ENCODE measurements around the gene PLEKHA7.
"Not testable (repeated sequence)": the region's sequence is repeated elsewhere in the genome, so short reads cannot be mapped to it uniquely, and the experiment has no call there.

Gene PLEKHA7

DNA sequence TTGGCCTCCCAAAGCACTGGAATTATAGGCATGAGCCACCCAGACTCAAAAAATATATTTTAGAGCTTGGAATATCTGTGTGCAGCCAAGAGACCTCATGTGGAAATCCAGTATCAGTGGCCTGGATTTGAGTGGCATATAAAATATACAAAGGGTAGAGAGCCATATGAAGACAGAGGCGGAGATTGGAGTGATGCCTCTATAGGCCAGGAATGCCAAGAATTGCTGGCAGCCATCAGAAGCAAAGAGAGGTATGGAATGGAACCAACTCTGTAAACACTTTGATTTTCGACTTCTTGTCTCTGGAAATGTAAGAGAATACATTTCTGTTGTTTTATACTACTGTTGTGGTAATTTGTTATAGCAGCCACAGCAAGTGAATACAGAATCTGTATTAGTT, 123.0 kb downstream of the PLEKHA7 start:
- Mint-ChIP-seq H3K27me3 (no peaks in the 10 kb centered on the region), H3K27ac (no peak overlapping the region), H3K4me3 (no peak overlapping the region), H3K9me3 (peaks cover 4% of the 10 kb centered on the region), H3K4me1 (peaks cover 5% of the 10 kb centered on the region), H3K36me3 (peaks cover 4% of the 10 kb centered on the region)
- ATAC-seq (ENCODE audit: low read depth) (no peak), DNase-seq (ENCODE audit: low spot score in 2 of 2) (no peak)

DNA sequence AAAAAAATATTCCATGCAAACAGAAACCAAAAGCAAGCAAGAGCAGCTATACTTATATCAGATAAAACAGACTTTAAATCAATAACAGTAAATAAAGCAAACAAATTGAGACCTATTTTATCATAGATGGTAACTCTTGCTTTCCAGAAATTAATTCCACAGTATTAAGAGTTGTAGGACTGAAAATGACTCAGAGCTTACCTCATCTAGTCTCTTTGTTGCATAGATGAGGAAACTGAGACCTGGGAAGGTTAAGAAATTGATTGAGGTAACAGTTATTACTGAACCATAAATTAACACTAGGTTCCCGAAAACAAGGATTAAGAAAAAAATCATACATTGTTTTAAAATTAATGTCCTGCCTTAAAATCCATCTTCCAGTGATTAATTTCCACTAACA, 123.8 kb downstream of the PLEKHA7 start:
- no peak for DNase-seq (ENCODE audit: low spot score in 2 of 2)
- ATAC-seq (ENCODE audit: low read depth) = no peak
- peaks cover 5% of the 10 kb centered on the region for H3K4me1 Mint-ChIP-seq
- peaks cover 4% of the 10 kb centered on the region for H3K9me3 Mint-ChIP-seq
- H3K27me3 Mint-ChIP-seq = no peaks in the 10 kb centered on the region
- no peak overlapping the region for H3K4me3 Mint-ChIP-seq
- H3K36me3 Mint-ChIP-seq = peaks cover 4% of the 10 kb centered on the region
- H3K27ac Mint-ChIP-seq = no peak overlapping the region

DNA sequence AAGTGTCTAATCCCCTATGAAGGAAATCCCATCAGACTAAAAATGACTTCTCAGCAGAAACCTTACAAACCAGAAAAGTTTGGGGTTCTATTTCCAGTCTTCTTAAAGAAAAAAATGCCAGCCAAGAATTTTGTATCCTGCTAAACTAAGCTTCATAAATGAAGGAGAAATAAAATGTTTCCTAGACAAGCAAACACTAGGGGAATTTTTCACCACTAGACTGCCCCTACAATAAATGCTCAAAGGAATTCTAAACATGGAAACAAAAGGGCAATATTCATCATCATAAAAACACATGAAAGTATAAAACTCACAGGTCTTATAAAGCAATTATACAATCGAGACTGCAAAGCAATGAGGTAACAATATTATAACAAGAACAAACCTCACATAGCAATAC, 124.3 kb downstream of the PLEKHA7 start:
- no peak overlapping the region for H3K27ac Mint-ChIP-seq

DNA sequence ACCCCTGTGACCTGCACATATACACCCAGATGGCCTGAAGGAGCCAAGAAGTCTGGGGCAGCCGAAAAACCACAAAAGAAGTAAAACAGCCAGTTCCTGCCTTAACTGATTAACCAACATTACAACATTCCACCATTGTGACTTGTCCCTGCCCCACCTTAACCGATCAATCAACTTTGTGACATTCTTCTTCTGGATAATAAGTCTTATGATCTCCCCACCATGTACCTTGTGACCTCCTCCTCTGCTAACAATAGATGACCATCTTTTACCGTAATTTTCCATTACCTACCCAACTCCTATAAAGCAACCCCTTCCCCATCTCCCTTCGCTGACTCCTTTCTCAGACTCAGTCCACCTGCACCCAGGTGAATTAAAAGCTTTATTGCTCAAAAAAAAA, 125.2 kb downstream of the PLEKHA7 start:
- not testable (repeated sequence) for ATAC-seq (ENCODE audit: low read depth); DNase-seq (ENCODE audit: low spot score in 2 of 2); H3K4me1 Mint-ChIP-seq; H3K9me3 Mint-ChIP-seq; H3K27ac Mint-ChIP-seq; H3K4me3 Mint-ChIP-seq; H3K27me3 Mint-ChIP-seq; H3K36me3 Mint-ChIP-seq

More for the DNA sequence above, 124.3 kb downstream of the PLEKHA7 start:
- no peak overlapping the region for H3K4me3 Mint-ChIP-seq
- H3K27me3 Mint-ChIP-seq = no peaks in the 10 kb centered on the region
- peaks cover 4% of the 10 kb centered on the region for H3K36me3 Mint-ChIP-seq
- H3K9me3 Mint-ChIP-seq = peaks cover 4% of the 10 kb centered on the region
- DNase-seq (ENCODE audit: low spot score in 2 of 2) = no peak
- H3K4me1 Mint-ChIP-seq = peaks cover 2% of the 10 kb centered on the region
- ATAC-seq (ENCODE audit: low read depth) = no peak

DNA sequence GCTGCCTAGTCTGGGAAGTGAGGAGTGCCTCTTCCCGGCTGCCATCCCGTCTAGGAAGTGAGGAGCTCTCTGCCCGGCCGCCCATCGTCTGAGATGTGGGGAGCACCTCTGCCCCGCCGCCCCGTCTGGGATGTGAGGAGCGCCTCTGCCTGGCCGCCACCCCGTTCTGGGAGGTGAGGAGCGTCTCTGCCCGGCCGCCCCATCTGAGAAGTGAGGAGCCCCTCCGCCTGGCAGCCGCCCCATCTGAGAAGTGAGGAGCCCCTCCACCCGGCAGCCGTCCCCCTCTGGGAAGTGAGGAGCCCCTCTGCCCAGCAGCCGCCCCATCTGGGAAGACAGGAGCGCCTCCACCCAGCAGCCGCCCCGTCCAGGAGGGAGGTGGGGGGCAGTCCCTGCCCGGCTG, 126.3 kb downstream of the PLEKHA7 start:
- H3K4me1 Mint-ChIP-seq; H3K27me3 Mint-ChIP-seq; DNase-seq (ENCODE audit: low spot score in 2 of 2); ATAC-seq (ENCODE audit: low read depth); H3K9me3 Mint-ChIP-seq; H3K36me3 Mint-ChIP-seq; H3K27ac Mint-ChIP-seq; H3K4me3 Mint-ChIP-seq: not testable (repeated sequence)

DNA sequence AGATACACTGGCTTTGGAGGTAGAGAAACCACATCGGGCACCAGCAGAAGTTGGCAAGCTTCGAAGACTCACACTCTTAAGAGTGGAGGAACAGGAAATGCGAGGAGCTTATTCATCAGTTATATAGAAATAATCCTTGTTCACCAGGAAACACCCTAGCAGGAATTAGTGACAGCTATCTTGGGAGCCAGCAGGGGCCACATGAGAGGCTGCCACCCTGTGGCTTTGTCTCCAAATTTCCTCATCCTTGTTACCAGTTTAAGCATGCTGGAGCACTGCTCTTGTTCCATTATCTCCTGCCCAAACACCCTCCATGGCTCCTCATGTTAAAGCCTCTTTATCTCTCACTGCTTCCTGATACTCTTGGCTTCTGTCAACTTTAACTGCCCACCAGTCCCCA, 131.0 kb downstream of the PLEKHA7 start:
- H3K4me1 Mint-ChIP-seq = no peaks in the 10 kb centered on the region
- no peak overlapping the region for H3K4me3 Mint-ChIP-seq
- DNase-seq (ENCODE audit: low spot score in 2 of 2) (no peak), ATAC-seq (ENCODE audit: low read depth) (no peak)
- no peaks in the 10 kb centered on the region for H3K9me3 Mint-ChIP-seq
- H3K27me3 Mint-ChIP-seq = no peaks in the 10 kb centered on the region
- H3K36me3 Mint-ChIP-seq = no peaks in the 10 kb centered on the region
- no peak overlapping the region for H3K27ac Mint-ChIP-seq

DNA sequence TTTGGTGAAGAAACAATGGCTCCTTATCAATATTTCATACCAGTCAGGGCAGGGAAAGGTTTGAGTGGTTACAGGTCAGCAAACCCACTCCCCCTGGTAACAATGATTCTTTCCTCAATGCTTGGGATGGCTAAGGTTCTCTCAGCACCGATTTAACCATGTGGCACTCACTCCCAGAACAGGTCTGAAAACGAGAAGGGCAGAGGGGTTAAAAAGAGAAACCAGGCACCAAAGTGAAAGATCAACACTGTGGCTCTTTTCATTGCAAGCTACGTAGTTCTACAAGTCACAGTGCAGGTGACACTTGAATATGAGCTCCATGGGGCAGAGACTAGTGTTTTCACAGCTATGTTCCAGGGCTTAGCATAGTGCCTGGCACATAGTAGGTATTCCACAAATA, 132.4 kb downstream of the PLEKHA7 start:
- Mint-ChIP-seq H3K27me3 (no peaks in the 10 kb centered on the region), H3K4me1 (no peaks in the 10 kb centered on the region), H3K9me3 (no peaks in the 10 kb centered on the region), H3K36me3 (no peaks in the 10 kb centered on the region), H3K27ac (peak overlapping the region; percentile 8), H3K4me3 (no peak overlapping the region)
- no peak for ATAC-seq (ENCODE audit: low read depth)
- DNase-seq (ENCODE audit: low spot score in 2 of 2) = no peak

DNA sequence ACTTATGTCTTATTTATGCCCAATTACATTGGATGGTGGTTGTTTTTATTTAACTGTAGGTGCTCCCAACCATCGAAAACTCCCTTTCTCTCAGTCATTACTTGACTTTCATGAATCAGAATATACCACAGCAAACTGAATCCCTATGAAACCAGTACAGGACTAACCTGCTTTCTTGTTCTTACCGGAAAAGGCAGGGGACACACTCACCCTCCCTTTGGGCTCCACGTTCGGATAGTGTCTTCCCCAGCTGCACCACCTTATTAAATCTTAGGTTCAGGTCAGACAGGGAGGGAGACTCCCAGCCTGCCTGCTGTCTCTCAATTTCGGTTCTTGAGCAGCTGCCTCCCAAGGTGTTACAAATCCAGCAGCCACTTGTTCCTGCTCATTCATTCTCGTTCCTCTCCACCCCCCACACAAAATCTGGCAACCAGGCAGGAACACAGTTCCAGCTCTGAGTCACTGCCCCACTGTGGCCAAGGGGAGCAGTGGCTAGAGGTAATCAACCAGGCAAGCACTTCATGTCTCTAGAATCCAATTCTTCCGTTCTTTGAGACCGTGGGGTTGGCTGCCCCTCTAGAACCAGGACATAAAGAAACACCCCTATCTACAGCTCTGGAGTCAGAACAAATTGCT, 133.0 kb downstream of the PLEKHA7 start:
- no peak for ATAC-seq (ENCODE audit: low read depth)
- no peaks in the 10 kb centered on the region for H3K27me3 Mint-ChIP-seq

DNA sequence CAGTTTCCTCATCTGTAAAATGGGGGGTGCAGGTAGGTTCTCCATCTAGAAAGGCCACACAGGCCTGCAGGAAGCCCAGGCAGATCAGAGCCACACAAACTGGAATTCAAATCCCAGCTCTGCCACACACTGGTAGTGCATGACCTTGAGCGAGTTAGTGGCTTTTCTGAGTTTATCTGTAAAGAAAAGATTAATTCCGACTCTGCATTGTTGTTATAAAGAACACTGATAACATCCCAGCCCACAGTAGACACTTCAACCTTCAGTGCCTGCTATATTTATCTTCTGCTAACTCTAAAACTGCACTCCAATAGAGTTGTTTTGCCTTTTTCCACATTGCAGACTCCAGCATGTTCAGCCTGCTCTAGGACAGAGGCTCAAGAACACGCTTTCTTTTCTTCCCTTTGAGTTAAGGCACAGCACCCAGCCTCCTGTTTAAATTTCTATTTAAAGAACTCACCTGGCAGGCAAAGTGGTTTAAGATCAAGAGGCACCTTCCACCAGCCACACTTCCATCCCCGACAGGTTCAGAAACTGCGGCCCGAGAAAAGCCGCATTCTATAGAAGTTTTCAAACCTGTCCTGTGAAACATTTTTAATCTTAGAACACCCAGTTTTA, 133.9 kb downstream of the PLEKHA7 start:
- Mint-ChIP-seq H3K27ac (no peak overlapping the region), H3K4me1 (no peaks in the 10 kb centered on the region), H3K4me3 (no peak overlapping the region), H3K36me3 (no peaks in the 10 kb centered on the region), H3K9me3 (no peaks in the 10 kb centered on the region), H3K27me3 (no peaks in the 10 kb centered on the region)
- no peak for ATAC-seq (ENCODE audit: low read depth)
- no peak for DNase-seq (ENCODE audit: low spot score in 2 of 2)

More for the DNA sequence above, 133.0 kb downstream of the PLEKHA7 start:
- no peaks in the 10 kb centered on the region for H3K4me1 Mint-ChIP-seq
- H3K4me3 Mint-ChIP-seq = no peak overlapping the region
- DNase-seq (ENCODE audit: low spot score in 2 of 2) = no peak
- peak overlapping the region; percentile 8 for H3K27ac Mint-ChIP-seq
- no peaks in the 10 kb centered on the region for H3K36me3 Mint-ChIP-seq
- no peaks in the 10 kb centered on the region for H3K9me3 Mint-ChIP-seq

DNA sequence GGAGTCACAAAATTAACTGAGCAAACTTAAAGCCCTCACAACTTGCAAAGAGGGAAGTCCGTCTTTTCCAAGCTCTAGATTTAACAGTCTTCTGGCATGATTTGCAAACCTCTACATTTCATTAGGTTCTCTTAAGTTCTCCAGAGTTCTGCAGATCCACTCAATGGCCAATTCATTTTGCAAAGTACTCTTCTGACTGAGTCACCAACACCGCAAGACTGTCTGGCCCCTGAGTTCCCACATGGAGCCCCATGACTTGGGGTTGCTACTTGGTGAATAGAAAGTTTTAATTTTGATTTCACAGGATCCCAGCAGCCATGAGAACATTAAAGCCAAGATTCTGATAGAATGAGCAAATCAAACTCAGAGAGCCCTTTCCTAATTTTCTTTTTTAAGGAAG, 134.5 kb downstream of the PLEKHA7 start:
- no peak for DNase-seq (ENCODE audit: low spot score in 2 of 2)
- H3K27ac Mint-ChIP-seq = no peak overlapping the region
- no peaks in the 10 kb centered on the region for H3K36me3 Mint-ChIP-seq
- no peaks in the 10 kb centered on the region for H3K4me1 Mint-ChIP-seq
- H3K9me3 Mint-ChIP-seq = no peaks in the 10 kb centered on the region
- no peak overlapping the region for H3K4me3 Mint-ChIP-seq
- no peaks in the 10 kb centered on the region for H3K27me3 Mint-ChIP-seq
- ATAC-seq (ENCODE audit: low read depth) = no peak

DNA sequence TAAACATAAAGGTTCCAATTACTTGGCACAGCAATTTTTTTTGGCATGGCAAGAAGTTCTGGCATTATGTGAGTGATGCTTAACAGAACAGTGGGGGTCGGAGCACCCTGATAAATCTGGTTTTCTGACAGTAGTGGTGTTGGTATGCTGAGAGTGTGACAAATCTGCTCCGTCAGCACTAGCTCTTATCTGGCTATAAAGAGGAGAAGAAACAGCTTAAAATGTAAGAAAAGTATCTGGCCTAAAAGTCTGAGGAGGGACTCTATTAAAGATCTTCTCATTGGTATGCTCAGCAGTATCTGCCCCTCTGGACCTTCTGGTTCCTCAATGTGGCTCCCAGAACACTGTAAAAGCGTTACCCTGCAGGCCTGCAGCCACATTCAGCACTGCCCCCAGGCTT, 137.4 kb downstream of the PLEKHA7 start:
- Mint-ChIP-seq H3K27ac (no peak overlapping the region), H3K36me3 (no peaks in the 10 kb centered on the region), H3K4me3 (no peak overlapping the region), H3K27me3 (no peaks in the 10 kb centered on the region), H3K9me3 (no peaks in the 10 kb centered on the region), H3K4me1 (no peaks in the 10 kb centered on the region)
- ATAC-seq (ENCODE audit: low read depth) (no peak), DNase-seq (ENCODE audit: low spot score in 2 of 2) (no peak)

DNA sequence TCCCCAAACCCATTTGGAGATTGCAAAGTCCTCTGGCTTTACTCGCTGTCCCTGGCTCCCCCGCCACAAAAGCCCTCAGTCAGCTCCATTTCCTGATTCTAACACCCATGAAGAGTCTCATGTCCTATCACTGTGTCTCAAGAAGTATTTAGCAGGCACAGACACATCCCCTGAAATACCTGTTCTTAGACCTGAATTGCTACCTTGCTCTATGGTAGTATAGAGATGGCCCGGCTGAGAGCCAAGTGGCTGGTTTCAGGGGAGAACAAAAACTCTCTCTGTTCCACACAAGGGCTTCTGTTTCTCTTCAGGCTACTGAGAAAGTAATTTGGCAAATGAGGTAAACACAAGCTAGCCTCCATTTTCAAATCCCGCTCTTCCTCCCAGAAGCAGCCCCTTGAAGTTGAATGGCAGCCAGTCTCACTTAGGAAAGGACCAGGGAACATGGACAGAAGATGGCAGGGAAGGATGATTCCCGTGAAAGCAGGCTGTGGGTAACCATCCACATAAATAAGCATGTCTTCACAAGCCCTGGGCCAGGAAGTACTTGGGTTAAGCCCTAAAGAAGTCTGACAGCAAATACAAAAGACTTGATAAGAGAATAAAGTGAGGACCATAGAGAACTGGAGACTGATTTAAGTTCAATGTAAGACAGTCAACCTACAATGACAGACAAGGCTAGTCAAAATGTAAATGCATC, 138.0 kb downstream of the PLEKHA7 start:
- Mint-ChIP-seq H3K4me1 (no peaks in the 10 kb centered on the region), H3K27me3 (no peaks in the 10 kb centered on the region), H3K4me3 (no peak overlapping the region), H3K36me3 (no peaks in the 10 kb centered on the region), H3K27ac (no peak overlapping the region), H3K9me3 (no peaks in the 10 kb centered on the region)
- DNase-seq (ENCODE audit: low spot score in 2 of 2) (no peak), ATAC-seq (ENCODE audit: low read depth) (no peak)

DNA sequence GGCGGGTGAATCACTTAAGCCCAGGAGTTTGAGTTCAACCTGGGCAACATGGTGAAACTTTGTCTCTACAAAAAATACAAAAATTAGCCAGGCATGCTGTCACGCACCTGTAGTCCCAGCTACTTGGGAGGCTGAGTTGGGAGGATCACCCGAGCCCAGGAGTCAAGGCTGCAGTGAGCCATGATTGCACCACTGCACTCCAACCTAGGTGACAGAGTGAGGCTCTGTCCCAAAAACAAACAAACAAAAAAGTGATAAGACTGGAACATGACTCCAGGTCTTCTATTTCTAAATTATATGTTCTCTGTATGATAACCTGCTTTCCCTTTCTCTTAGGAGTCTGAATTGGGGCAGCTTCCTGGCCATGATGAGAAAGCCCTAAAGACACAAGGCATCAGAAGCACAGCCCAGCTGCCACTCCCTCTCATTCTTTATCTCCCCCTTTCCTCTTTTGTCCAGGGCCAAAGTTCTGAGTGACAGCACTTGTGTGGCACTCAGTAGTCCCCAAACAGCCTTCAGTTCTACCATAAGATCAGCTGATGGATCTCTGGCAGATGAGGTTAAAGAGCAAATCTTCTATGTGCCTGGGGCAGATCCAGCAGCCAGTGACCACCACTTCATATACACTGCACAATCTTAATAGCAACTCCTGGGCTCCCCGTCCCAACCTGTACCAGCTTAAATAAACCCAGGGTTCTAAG, 139.8 kb downstream of the PLEKHA7 start:
- H3K4me1 Mint-ChIP-seq = no peaks in the 10 kb centered on the region
- DNase-seq (ENCODE audit: low spot score in 2 of 2) (no peak), ATAC-seq (ENCODE audit: low read depth) (no peak)
- H3K27ac Mint-ChIP-seq = no peak overlapping the region
- H3K36me3 Mint-ChIP-seq = no peaks in the 10 kb centered on the region
- H3K27me3 Mint-ChIP-seq = no peaks in the 10 kb centered on the region
- no peak overlapping the region for H3K4me3 Mint-ChIP-seq
- H3K9me3 Mint-ChIP-seq = no peaks in the 10 kb centered on the region

DNA sequence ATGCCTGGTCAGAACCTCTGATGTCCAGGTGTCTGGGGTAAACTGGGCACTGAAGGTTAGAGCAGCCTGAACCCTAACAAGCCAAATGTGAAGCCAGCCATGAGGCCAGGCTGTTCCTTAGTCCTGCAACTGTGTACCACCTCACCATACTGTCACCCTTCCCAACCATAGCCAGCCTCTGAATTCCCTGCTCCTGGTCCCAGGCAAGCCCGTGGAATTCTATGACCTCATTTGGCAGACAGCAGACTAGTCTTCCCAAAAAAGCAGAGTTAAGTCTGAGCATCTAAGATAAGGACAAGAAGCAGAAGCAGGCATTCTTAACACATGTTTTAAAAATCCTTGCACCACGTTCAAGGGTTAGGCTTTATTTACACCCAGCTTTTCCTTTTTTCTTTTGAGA, 140.9 kb downstream of the PLEKHA7 start:
- no peak for ATAC-seq (ENCODE audit: low read depth)
- H3K27ac Mint-ChIP-seq = no peak overlapping the region
- H3K4me1 Mint-ChIP-seq = no peaks in the 10 kb centered on the region
- no peaks in the 10 kb centered on the region for H3K9me3 Mint-ChIP-seq
- H3K36me3 Mint-ChIP-seq = no peaks in the 10 kb centered on the region
- H3K4me3 Mint-ChIP-seq = no peak overlapping the region
- no peaks in the 10 kb centered on the region for H3K27me3 Mint-ChIP-seq
- no peak for DNase-seq (ENCODE audit: low spot score in 2 of 2)

Data from memory B cell (primary cell).